ENCODE measurements around the gene PAIP2. TPM values are rescaled to one million over a fixed set of nuclear protein-coding genes. Genes with fewer than 3 reads are reported as not detected.

PAIP2 gene
- total RNA-seq, 1 donor from 2014 or later, result 97.3 TPM

- Mint-ChIP-seq H3K36me3 (ENCODE audit: low read depth) (peaks cover 26% of the 10 kb centered on the region), H3K4me3 (peak overlapping the region; percentile 16), H3K9me3 (no peaks in the 10 kb centered on the region), H3K27me3 (ENCODE audit: insufficient read depth) (no peaks in the 10 kb centered on the region), H3K27ac (peak overlapping the region; percentile 53), H3K4me1 (ENCODE audit: low read depth) (peaks cover 16% of the 10 kb centered on the region)
- DNase-seq (ENCODE audit: low spot score), result no peak
- intact Hi-C loops (cut with micrococcal nuclease), result loop anchor here (2.0 to 10.0 kb wide), 3 partner anchors 13 to 547 kb away; no protein-coding TSS in a partner anchor
Observed at GRCh38 chr5:139371482-139372435, 30.1 kb downstream of the PAIP2 start.

DNA sequence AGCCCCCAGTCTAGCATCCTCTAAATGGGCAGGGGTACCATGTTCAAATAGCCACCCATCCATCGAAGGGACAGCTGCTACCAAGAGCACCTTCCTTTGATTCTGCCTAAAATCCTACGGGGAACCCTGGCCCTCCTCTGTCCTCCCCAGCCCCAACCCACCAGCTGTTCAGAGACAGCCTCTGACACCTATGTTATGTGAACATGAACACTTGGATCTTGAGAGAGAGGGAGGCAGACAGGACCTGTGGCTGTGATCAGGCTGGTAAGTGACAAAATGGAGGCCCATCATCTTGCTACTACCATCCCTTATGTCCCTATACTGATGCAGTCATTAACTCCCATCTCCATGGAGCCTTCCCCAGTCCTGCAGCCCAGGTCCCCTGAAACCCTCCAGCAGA, 33.3 kb downstream of the PAIP2 start:
- H3K9me3 Mint-ChIP-seq, result no peaks in the 10 kb centered on the region
- peaks cover 23% of the 10 kb centered on the region for H3K36me3 Mint-ChIP-seq (ENCODE audit: low read depth)
- H3K4me1 Mint-ChIP-seq (ENCODE audit: low read depth), result peaks cover 16% of the 10 kb centered on the region
- DNase-seq (ENCODE audit: low spot score), result no peak
- intact Hi-C loops (cut with micrococcal nuclease), result loop anchor here (10.0 kb wide), 1 partner anchor 550 kb away; no protein-coding TSS in a partner anchor
- no peaks in the 10 kb centered on the region for H3K27me3 Mint-ChIP-seq (ENCODE audit: insufficient read depth)
- H3K4me3 Mint-ChIP-seq, result no peak overlapping the region
- H3K27ac Mint-ChIP-seq, result no peak overlapping the region

DNA sequence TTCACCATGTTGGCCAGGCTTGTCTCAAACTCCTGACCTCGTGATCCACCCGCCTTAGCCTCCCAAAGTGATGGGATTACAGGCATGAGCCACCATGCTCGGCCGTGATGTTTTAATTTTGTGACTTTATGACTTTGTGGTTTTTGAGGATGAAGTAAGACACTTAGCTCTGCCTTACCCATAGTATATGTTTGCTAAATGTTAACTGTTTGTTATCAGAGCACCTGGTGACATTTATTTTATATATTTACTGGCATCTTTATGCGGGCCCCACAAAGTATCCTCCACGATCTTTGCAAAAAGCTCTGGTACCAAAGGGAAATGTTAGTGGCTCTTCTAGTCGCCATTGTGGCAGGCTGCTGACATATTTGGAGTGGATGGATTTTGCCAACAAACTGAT, 34.7 kb downstream of the PAIP2 start:
- intact Hi-C loops (cut with micrococcal nuclease), result loop anchor here (10.0 kb wide), 1 partner anchor 552 kb away; no protein-coding TSS in a partner anchor
- no peaks in the 10 kb centered on the region for H3K9me3 Mint-ChIP-seq
- H3K27ac Mint-ChIP-seq, result no peak overlapping the region
- H3K4me1 Mint-ChIP-seq (ENCODE audit: low read depth), result peaks cover 11% of the 10 kb centered on the region
- H3K4me3 Mint-ChIP-seq, result no peak overlapping the region
- no peak for DNase-seq (ENCODE audit: low spot score)
- H3K27me3 Mint-ChIP-seq (ENCODE audit: insufficient read depth), result no peaks in the 10 kb centered on the region
- peaks cover 21% of the 10 kb centered on the region for H3K36me3 Mint-ChIP-seq (ENCODE audit: low read depth)

DNA sequence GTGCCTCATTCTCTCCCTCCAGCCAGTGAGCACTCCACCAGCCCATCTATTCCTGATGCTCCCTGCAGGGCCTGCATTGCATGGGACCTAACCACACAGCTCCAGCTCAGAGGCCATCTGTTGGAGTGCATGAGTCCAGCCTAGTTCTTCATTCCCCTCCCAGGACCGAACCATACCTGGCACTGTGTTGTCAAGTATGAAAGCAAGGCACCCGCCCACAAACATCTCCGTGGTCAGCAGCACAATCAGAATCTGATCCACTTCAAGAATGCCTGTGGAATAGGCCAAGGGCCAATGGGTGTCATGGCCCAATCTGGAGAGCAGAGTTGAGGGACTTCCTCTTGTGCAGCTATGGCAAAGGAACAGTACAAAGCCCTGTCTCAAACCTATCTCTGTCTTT, 35.6 kb downstream of the PAIP2 start:
- Mint-ChIP-seq H3K27me3 (ENCODE audit: insufficient read depth) (no peaks in the 10 kb centered on the region), H3K9me3 (no peaks in the 10 kb centered on the region), H3K36me3 (ENCODE audit: low read depth) (peaks cover 14% of the 10 kb centered on the region), H3K4me1 (ENCODE audit: low read depth) (peaks cover 3% of the 10 kb centered on the region), H3K27ac (no peak overlapping the region), H3K4me3 (no peak overlapping the region)
- intact Hi-C loops (cut with micrococcal nuclease), result loop anchor here (10.0 kb wide), 1 partner anchor 552 kb away; no protein-coding TSS in a partner anchor
- DNase-seq (ENCODE audit: low spot score), result no peak

GRCh38 chr5:139378101-139378825, 36.6 kb downstream of the PAIP2 start:
- intact Hi-C loops (cut with micrococcal nuclease), result loop anchor here (10.0 kb wide), 1 partner anchor 553 kb away; no protein-coding TSS in a partner anchor
- H3K27me3 Mint-ChIP-seq (ENCODE audit: insufficient read depth), result no peaks in the 10 kb centered on the region

GRCh38 chr5:139378941-139379361, 37.3 kb downstream of the PAIP2 start:
- Mint-ChIP-seq H3K27me3 (ENCODE audit: insufficient read depth) (no peaks in the 10 kb centered on the region), H3K4me1 (ENCODE audit: low read depth) (peaks cover 8% of the 10 kb centered on the region), H3K4me3 (no peak overlapping the region), H3K27ac (peak overlapping the region; percentile 1), H3K9me3 (no peaks in the 10 kb centered on the region), H3K36me3 (ENCODE audit: low read depth) (peaks cover 5% of the 10 kb centered on the region)
- DNase-seq (ENCODE audit: low spot score), result no peak
- intact Hi-C loops (cut with micrococcal nuclease), result loop anchor here (10.0 kb wide), 1 partner anchor 554 kb away; no protein-coding TSS in a partner anchor

More at GRCh38 chr5:139378101-139378825, 36.6 kb downstream of the PAIP2 start:
- no peak for DNase-seq (ENCODE audit: low spot score)
- Mint-ChIP-seq H3K4me1 (ENCODE audit: low read depth) (peaks cover 1% of the 10 kb centered on the region), H3K9me3 (no peaks in the 10 kb centered on the region), H3K4me3 (no peak overlapping the region), H3K36me3 (ENCODE audit: low read depth) (peaks cover 9% of the 10 kb centered on the region), H3K27ac (no peak overlapping the region)

DNA sequence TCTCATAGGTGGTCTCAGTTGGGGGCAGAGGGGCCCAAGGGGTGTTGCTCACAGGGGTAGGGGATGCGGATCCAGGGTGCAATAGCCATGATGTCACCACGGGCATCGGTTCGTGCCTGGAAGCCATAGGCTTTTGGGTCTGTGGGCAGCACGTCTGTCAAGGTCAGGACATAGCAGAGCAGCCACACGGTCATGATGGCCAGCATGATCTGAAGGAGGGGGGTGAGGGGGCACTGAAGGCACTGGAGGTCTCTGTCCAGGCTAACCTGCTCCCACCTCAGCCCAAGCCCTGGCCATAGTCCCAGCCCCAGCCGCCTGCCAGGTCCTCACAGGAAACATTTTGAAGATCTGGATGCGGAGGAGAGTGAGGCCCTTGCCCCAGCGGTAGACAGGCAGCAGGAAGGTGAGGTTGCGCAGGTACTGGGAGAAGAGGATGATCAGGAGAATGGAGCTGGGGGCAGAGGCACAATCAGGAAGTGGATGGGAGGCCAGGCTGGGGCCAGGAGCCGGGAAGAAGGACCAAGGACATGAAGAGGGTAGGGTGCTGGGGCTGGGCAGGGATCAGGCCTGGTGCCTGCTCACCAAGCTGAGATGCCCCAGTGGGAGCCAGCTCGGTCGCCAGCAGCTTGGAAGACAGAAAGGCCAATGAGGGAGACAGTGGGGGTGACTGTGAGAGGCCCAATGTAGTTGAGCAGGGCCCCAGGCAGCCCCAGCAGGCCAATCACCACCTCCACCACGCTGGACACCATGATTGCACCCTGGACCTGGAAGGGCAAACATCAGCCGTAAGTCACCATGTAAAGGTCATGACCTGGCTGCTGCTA, 38.2 kb downstream of the PAIP2 start:
- Mint-ChIP-seq H3K4me1 (ENCODE audit: low read depth) (peaks cover 17% of the 10 kb centered on the region), H3K36me3 (ENCODE audit: low read depth) (peaks cover 4% of the 10 kb centered on the region), H3K4me3 (no peak overlapping the region), H3K27me3 (ENCODE audit: insufficient read depth) (no peaks in the 10 kb centered on the region), H3K27ac (peak overlapping the region; percentile 1), H3K9me3 (no peaks in the 10 kb centered on the region)
- intact Hi-C loops (cut with micrococcal nuclease), result loop anchor here (10.0 kb wide), 1 partner anchor 555 kb away; no protein-coding TSS in a partner anchor
- DNase-seq (ENCODE audit: low spot score), result no peak

DNA sequence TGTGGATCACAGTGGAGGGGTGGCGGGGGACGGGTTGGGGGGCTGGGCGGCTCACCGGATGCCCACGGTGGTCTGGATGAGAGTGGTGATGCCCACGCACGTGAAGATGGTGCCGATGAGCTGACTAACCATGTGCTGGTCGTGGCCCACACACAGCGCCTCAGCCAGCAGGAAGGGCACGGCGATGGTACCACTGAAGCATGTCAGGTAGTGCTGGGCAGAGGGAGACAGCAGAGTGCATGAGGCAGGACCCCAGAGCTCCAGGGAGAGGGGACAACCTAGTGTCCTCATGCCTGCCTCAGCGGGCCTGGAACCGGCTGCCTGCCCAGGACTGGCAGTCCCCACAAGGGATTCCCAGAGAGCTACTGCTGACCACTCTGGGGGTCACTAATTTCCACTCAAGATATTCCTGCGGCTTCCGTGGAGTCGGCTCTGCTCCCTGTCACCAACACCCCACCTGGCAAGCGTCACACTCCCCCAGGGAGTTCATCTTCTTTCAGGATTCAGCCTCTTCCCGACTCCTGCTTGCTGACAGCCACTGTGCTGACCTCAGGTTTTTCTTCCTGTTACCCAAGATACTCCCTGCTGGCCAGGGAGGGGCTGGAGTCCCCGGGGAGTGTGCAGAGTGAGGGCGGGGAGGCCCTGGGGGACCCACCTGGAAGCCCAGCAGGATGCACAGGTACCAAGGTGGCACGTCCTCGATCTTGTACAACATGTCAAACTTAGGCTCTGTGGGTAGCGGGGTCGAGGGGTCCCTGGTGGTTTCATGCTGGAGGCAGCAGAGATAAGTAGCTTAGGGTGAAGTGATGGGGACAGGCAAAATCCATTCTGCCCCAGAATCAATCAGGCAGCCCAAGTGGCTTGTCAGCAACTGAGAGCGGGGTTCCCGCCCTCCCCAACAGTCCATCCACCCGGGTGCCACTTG, 40.4 kb downstream of the PAIP2 start:
- Mint-ChIP-seq H3K36me3 (ENCODE audit: low read depth) (peaks cover 4% of the 10 kb centered on the region), H3K4me3 (no peak overlapping the region), H3K27ac (no peak overlapping the region), H3K27me3 (ENCODE audit: insufficient read depth) (no peaks in the 10 kb centered on the region), H3K9me3 (no peaks in the 10 kb centered on the region), H3K4me1 (ENCODE audit: low read depth) (peaks cover 40% of the 10 kb centered on the region)
- DNase-seq (ENCODE audit: low spot score), result no peak
- intact Hi-C loops (cut with micrococcal nuclease), result no loop called here

DNA sequence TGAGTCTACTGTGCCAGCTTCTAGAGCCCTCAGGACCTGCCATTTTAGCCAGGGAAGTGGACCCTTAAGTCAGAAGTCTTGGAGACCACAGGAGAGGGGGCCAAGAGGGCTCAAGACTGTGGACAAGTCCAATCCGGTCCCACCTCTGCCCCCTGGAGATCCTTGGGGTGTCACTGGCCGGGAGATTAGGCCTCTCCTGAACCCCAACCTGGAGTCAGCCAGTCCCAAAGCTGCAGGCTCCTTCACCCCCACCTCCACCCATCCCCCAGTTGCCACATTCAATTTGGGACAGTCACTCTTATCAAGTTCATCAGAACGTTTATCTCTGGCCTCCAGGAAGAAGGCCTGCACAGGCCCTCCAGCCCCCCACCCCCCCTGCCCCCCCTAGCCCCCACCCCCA, 41.2 kb downstream of the PAIP2 start:
- H3K4me3 Mint-ChIP-seq, result no peak overlapping the region
- H3K9me3 Mint-ChIP-seq, result no peaks in the 10 kb centered on the region
- no peaks in the 10 kb centered on the region for H3K36me3 Mint-ChIP-seq (ENCODE audit: low read depth)
- intact Hi-C loops (cut with micrococcal nuclease), result no loop called here
- no peak for DNase-seq (ENCODE audit: low spot score)
- no peak overlapping the region for H3K27ac Mint-ChIP-seq
- H3K4me1 Mint-ChIP-seq (ENCODE audit: low read depth), result peaks cover 44% of the 10 kb centered on the region
- H3K27me3 Mint-ChIP-seq (ENCODE audit: insufficient read depth), result no peaks in the 10 kb centered on the region

- H3K27me3 Mint-ChIP-seq (ENCODE audit: insufficient read depth), result no peaks in the 10 kb centered on the region
- H3K4me1 Mint-ChIP-seq (ENCODE audit: low read depth), result peaks cover 50% of the 10 kb centered on the region
- peaks cover 3% of the 10 kb centered on the region for H3K36me3 Mint-ChIP-seq (ENCODE audit: low read depth)
- no peak within 1 kb of the TSS for H3K4me3 Mint-ChIP-seq
- DNase-seq (ENCODE audit: low spot score), result no peak
- intact Hi-C loops (cut with micrococcal nuclease), result no loop called here
- H3K9me3 Mint-ChIP-seq, result no peaks in the 10 kb centered on the region
- peak within 1 kb of the TSS; percentile 55 for H3K27ac Mint-ChIP-seq
Observed at GRCh38 chr5:139383275-139383992, 41.8 kb downstream of the PAIP2 start, which contains the start of gene SLC23A1. Gene SLC23A1, minus strand, starts transcription at chr5:139383297. Its CDS starts 44 bp downstream, at chr5:139383253.

Measured in activated T-helper 1 cell treated with anti-CD3 and anti-CD28 coated beads, Interleukin-12 subunit alpha, Interleukin-12 subunit beta, Interleukin-2, Interleukin-4 antibody, amounts not matched to agents 30 ng/mL and 10 ng/mL and 1 ng/mL, durations not matched to agents 14 hours and 24 hours and 36 hours (primary cell).